Measurements from ENCODE around the gene RAI1.

The RAI1 gene

GRCh38 chr17:17696882-17697633, 15.8 kb downstream of the RAI1 start:
- peak in 3 of 51 donors; percentile 29 to 41 (median 30) for DNase-seq

- DNase-seq = no peak
Measured at GRCh38 chr17:17698371-17698770, 17.1 kb downstream of the RAI1 start.

GRCh38 chr17:17698869-17699351, 17.7 kb downstream of the RAI1 start:
- DNase-seq = no peak

- DNase-seq = no peak
Measured at GRCh38 chr17:17699491-17699890, 18.2 kb downstream of the RAI1 start.

- peak in 2 of 51 donors; percentile 19 to 29 for DNase-seq
Measured at GRCh38 chr17:17700251-17700969, 19.2 kb downstream of the RAI1 start.

GRCh38 chr17:17701112-17701511, 19.9 kb downstream of the RAI1 start:
- DNase-seq = no peak

- no peak for DNase-seq
Measured at GRCh38 chr17:17701658-17702057, 20.4 kb downstream of the RAI1 start.

- DNase-seq = no peak
Measured at GRCh38 chr17:17702449-17703139, 21.3 kb downstream of the RAI1 start.

- DNase-seq = no peak
Measured at GRCh38 chr17:17703140-17703919, 22.1 kb downstream of the RAI1 start.

- DNase-seq = no peak
Measured at GRCh38 chr17:17704931-17705330, 23.7 kb downstream of the RAI1 start.

GRCh38 chr17:17706140-17707060, 25.1 kb downstream of the RAI1 start:
- no peak for DNase-seq

GRCh38 chr17:17708295-17708694, 27.0 kb downstream of the RAI1 start:
- DNase-seq = no peak

GRCh38 chr17:17708816-17709215, 27.6 kb downstream of the RAI1 start:
- no peak for DNase-seq

GRCh38 chr17:17709815-17710321, 28.6 kb downstream of the RAI1 start:
- DNase-seq = no peak

GRCh38 chr17:17710355-17710727, 29.1 kb downstream of the RAI1 start:
- DNase-seq = no peak

GRCh38 chr17:17710728-17711541, 29.7 kb downstream of the RAI1 start:
- DNase-seq = peak in 9 of 51 donors; percentile 13 to 52 (median 33)

- no peak for DNase-seq
Measured at GRCh38 chr17:17711641-17712162, 30.4 kb downstream of the RAI1 start.

- no peak for DNase-seq
Measured at GRCh38 chr17:17712268-17712924, 31.1 kb downstream of the RAI1 start.
